ENCODE results near the gene CDC42EP2. TPM values are rescaled to one million over a fixed set of nuclear protein-coding genes. Genes with fewer than 3 reads are reported as not detected.

Gene CDC42EP2
- polyA plus RNA-seq, 5 donors = 1.9 to 13.9 (median 8.4) TPM

GRCh38 chr11:65355013-65355775 lies 40.5 kb downstream of the CDC42EP2 start:
- no peak for DNase-seq

GRCh38 chr11:65355776-65356393 lies 41.2 kb downstream of the CDC42EP2 start:
- DNase-seq = no peak

- no peak for DNase-seq
These were observed 41.8 kb downstream of the CDC42EP2 start for GRCh38 chr11:65356394-65356972.

- DNase-seq = no peak
These were observed 43.2 kb downstream of the CDC42EP2 start for GRCh38 chr11:65357856-65358356.

GRCh38 chr11:65362320-65362931 lies 47.8 kb downstream of the CDC42EP2 start:
- no peak for DNase-seq

- DNase-seq = no peak
These were observed 48.3 kb downstream of the CDC42EP2 start for GRCh38 chr11:65362966-65363365.

GRCh38 chr11:65363770-65364169 lies 49.1 kb downstream of the CDC42EP2 start:
- DNase-seq = no peak

GRCh38 chr11:65366340-65366773 lies 51.7 kb downstream of the CDC42EP2 start:
- no peak for DNase-seq

- DNase-seq = no peak
These were observed 56.0 kb downstream of the CDC42EP2 start for GRCh38 chr11:65370659-65371049.

Other genes with a start within 250 kb of the CDC42EP2 start
- 10 to 100 TPM; 12.9 to 25.1 (median 17.9) TPM for gene CDCA5, start 230.8 kb upstream of the CDC42EP2 start, polyA plus RNA-seq (ENCODE audit: insufficient read depth in 1 of 5, insufficient read length in 5 of 5, low replicate concordance in 1 of 5)
- gene ZFPL1, start 230.6 kb upstream of the CDC42EP2 start, polyA plus RNA-seq (ENCODE audit: insufficient read depth in 1 of 5, insufficient read length in 5 of 5, low replicate concordance in 1 of 5) = 10 to 100 TPM; 23.5 to 35.3 (median 29.7) TPM
- 100 to 1,000 TPM in 2 of 5 donors, 10 to 100 TPM in 3; 84.5 to 148 (median 99.6) TPM for gene VPS51, start 218.7 kb upstream of the CDC42EP2 start, polyA plus RNA-seq (ENCODE audit: insufficient read depth in 1 of 5, insufficient read length in 5 of 5, low replicate concordance in 1 of 5)
- gene TM7SF2, start 203.0 kb upstream of the CDC42EP2 start, polyA plus RNA-seq (ENCODE audit: insufficient read depth in 1 of 5, insufficient read length in 5 of 5, low replicate concordance in 1 of 5) = 10 to 100 TPM; 18.0 to 27.0 (median 20.6) TPM
- 1 to 10 TPM; 3.7 to 9.9 (median 4.5) TPM for gene ZNHIT2, start 197.2 kb upstream of the CDC42EP2 start, polyA plus RNA-seq (ENCODE audit: insufficient read depth in 1 of 5, insufficient read length in 5 of 5, low replicate concordance in 1 of 5)
- gene FAU, start 192.7 kb upstream of the CDC42EP2 start, polyA plus RNA-seq (ENCODE audit: insufficient read depth in 1 of 5, insufficient read length in 5 of 5, low replicate concordance in 1 of 5) = 1,000 to 10,000 TPM in 1 of 5 donors, 100 to 1,000 TPM in 4; 725 to 1,079 (median 855) TPM
- gene MRPL49, start 192.5 kb upstream of the CDC42EP2 start, polyA plus RNA-seq (ENCODE audit: insufficient read depth in 1 of 5, insufficient read length in 5 of 5, low replicate concordance in 1 of 5) = 10 to 100 TPM; 40.7 to 48.7 (median 43.5) TPM
- 10 to 100 TPM; 39.1 to 50.0 (median 49.1) TPM for gene SYVN1, start 180.3 kb upstream of the CDC42EP2 start, polyA plus RNA-seq (ENCODE audit: insufficient read depth in 1 of 5, insufficient read length in 5 of 5, low replicate concordance in 1 of 5)
- under 1 TPM in 1 of 5 donors, not detected in 4; 0.10 TPM for gene SPDYC, start 144.6 kb upstream of the CDC42EP2 start, polyA plus RNA-seq (ENCODE audit: insufficient read depth in 1 of 5, insufficient read length in 5 of 5, low replicate concordance in 1 of 5)
- gene CAPN1, start 132.9 kb upstream of the CDC42EP2 start, polyA plus RNA-seq (ENCODE audit: insufficient read depth in 1 of 5, insufficient read length in 5 of 5, low replicate concordance in 1 of 5) = 100 to 1,000 TPM in 1 of 5 donors, 10 to 100 TPM in 4; 60.7 to 100 (median 86.2) TPM
- 10 to 100 TPM; 18.5 to 29.2 (median 27.0) TPM for gene POLA2, start 52.9 kb upstream of the CDC42EP2 start, polyA plus RNA-seq (ENCODE audit: insufficient read depth in 1 of 5, insufficient read length in 5 of 5, low replicate concordance in 1 of 5)
- 10 to 100 TPM; 75.8 to 100.0 (median 84.9) TPM for gene DPF2, start 19.0 kb downstream of the CDC42EP2 start, polyA plus RNA-seq (ENCODE audit: insufficient read depth in 1 of 5, insufficient read length in 5 of 5, low replicate concordance in 1 of 5)
- gene TIGD3, start 39.9 kb downstream of the CDC42EP2 start, polyA plus RNA-seq (ENCODE audit: insufficient read depth in 1 of 5, insufficient read length in 5 of 5, low replicate concordance in 1 of 5) = under 1 TPM; 0.10 to 0.28 (median 0.21) TPM
- gene SLC25A45, start 67.8 kb downstream of the CDC42EP2 start, polyA plus RNA-seq (ENCODE audit: insufficient read depth in 1 of 5, insufficient read length in 5 of 5, low replicate concordance in 1 of 5) = 10 to 100 TPM in 4 of 5 donors, 1 to 10 TPM in 1; 9.8 to 14.5 (median 13.3) TPM
- 10 to 100 TPM; 12.2 to 23.4 (median 17.9) TPM for gene FRMD8, start 71.8 kb downstream of the CDC42EP2 start, polyA plus RNA-seq (ENCODE audit: insufficient read depth in 1 of 5, insufficient read length in 5 of 5, low replicate concordance in 1 of 5)
- 100 to 1,000 TPM; 119 to 179 (median 132) TPM for gene NEAT1, start 107.9 kb downstream of the CDC42EP2 start, polyA plus RNA-seq (ENCODE audit: insufficient read depth in 1 of 5, insufficient read length in 5 of 5, low replicate concordance in 1 of 5)
- 100 to 1,000 TPM; 547 to 979 (median 604) TPM for gene MALAT1, start 184.2 kb downstream of the CDC42EP2 start, polyA plus RNA-seq (ENCODE audit: insufficient read depth in 1 of 5, insufficient read length in 5 of 5, low replicate concordance in 1 of 5)
- gene SCYL1, start 210.2 kb downstream of the CDC42EP2 start, polyA plus RNA-seq (ENCODE audit: insufficient read depth in 1 of 5, insufficient read length in 5 of 5, low replicate concordance in 1 of 5) = 10 to 100 TPM; 47.2 to 77.3 (median 55.2) TPM
- gene LTBP3, start 243.5 kb downstream of the CDC42EP2 start, polyA plus RNA-seq (ENCODE audit: insufficient read depth in 1 of 5, insufficient read length in 5 of 5, low replicate concordance in 1 of 5) = 100 to 1,000 TPM; 184 to 305 (median 276) TPM